Thyroid gland (tissue), 4 donors: Measurements from ENCODE around the gene RPL13A. TPM values are rescaled to one million over a fixed set of nuclear protein-coding genes. Genes with fewer than 3 reads are reported as not detected.
"Not testable (repeated sequence)": the region's sequence is repeated elsewhere in the genome, so short reads cannot be mapped to it uniquely, and the experiment has no call there.

ENCODE experiments used
- DNase-seq, 2 donors: peaks; one replicate each; pipeline ENCODE4 v3.0.0-alpha.2; 2019
- H3K27ac ChIP-seq, 3 donors: fragments of 200-600 bp; sonication (generic); 1 replicate in 2 of 3; 2 replicates in 1 of 3; pipeline ENCODE4 v1.5.1; 2016 to 2019; ENCODE audit warnings: mild to moderate bottlenecking in 1 of 3, moderate library complexity in 1 of 3
- H3K27me3 ChIP-seq: fragments of 200-600 bp; sonication (generic); one replicate; pipeline ENCODE4 v1.5.1; 2019
- H3K36me3 ChIP-seq, 2 donors: fragments of 200-600 bp; sonication (generic); one replicate each; pipeline ENCODE4 v1.5.1; 2016 to 2019
- H3K4me1 ChIP-seq, 2 donors: fragments of 200-600 bp; sonication (generic); one replicate each; pipeline ENCODE4 v1.5.1; 2017 to 2019
- H3K4me3 ChIP-seq, 3 donors: fragments of 200-600 bp; sonication (generic); replicated peaks in 1 of 3; 1 replicate in 2 of 3; 2 replicates in 1 of 3; pipeline ENCODE4 v1.5.1; 2016; ENCODE audit warnings: mild to moderate bottlenecking in 1 of 3
- H3K9me3 ChIP-seq: fragments of 200-600 bp; sonication (generic); one replicate; pipeline ENCODE4 v1.5.1; 2017
- CTCF ChIP-seq, 6 experiments: fragments of 200-600 bp in 3 of 6; fragments of 450-650 bp in 3 of 6; sonication (generic) in 3 of 6; IDR thresholded peaks; one replicate each; pipeline ENCODE4 v1.5.1; 2016 to 2019; ENCODE audit warnings: antibody characterized with exemption in 6 of 6, mild to moderate bottlenecking in 2 of 6, inconsistent platforms in 1 of 6, moderate library complexity in 1 of 6
- POLR2A ChIP-seq, 2 donors: fragments of 450-650 bp; IDR thresholded peaks; one replicate each; pipeline ENCODE4 v1.6.1; 2017; ENCODE audit warnings: antibody characterized with exemption in 2 of 2, mild to moderate bottlenecking in 2 of 2, moderate library complexity in 1 of 2
- WGBS, 2 donors: methylation state at CpG; one replicate each; pipeline ENCODE4 v1.1.5; 2017; 5-methylcytosine and 5-hydroxymethylcytosine counted together
- intact Hi-C: fragments of 100-400 bp; cut with DNase I; formaldehyde crosslinking; loops from one replicate; pipeline ENCODE4 v1.15.1; 2023
- total RNA-seq, 4 donors: library from RNA; depleted of rRNA; stranded (reverse); fragments of >200 nt; gene quantifications; one replicate each; pipeline ENCODE4 v1.2.3, GENCODE V29; 2016

The RPL13A gene
- total RNA-seq, 4 donors from 2014 or later = 1,542 to 2,853 (median 2,123) TPM

- peak; percentile 97 for DNase-seq
- peak; percentile 39 to 87 (median 79) for TF ChIP-seq CTCF (IDR thresholded peaks at IDR 0.05)
- no peak for TF ChIP-seq POLR2A (IDR thresholded peaks at IDR 0.05)
- Histone ChIP-seq H3K36me3 (no peaks in the 10 kb centered on the region), H3K9me3 (no peaks in the 10 kb centered on the region), H3K4me1 (peaks cover 0 to 7% of the 10 kb centered on the region in 2 donors), H3K27me3 (peaks cover 6% of the 10 kb centered on the region), H3K4me3 (peak overlapping the region; percentile 20 to 57 (median 51)), H3K27ac (peak overlapping the region in 2 of 3 donors; percentile 69 to 79)
- intact Hi-C loops = loop anchor here (2.0 kb wide), 1 partner anchor 51 kb away; no protein-coding TSS in a partner anchor
- 0 to 1% methylated on average over 41 to 46 of the region's 47 CpGs for WGBS, 2 donors
Measured at GRCh38 chr19:49443366-49444099, 43.9 kb upstream of the RPL13A start.

GRCh38 chr19:49444100-49444700 is 43.2 kb upstream of the RPL13A start:
- H3K36me3 ChIP-seq, H3K4me1 ChIP-seq, H3K27me3 ChIP-seq, H3K4me3 ChIP-seq, H3K9me3 ChIP-seq, intact Hi-C loops, H3K27ac ChIP-seq, DNase-seq: not testable (repeated sequence)
- 75 to 76% methylated on average over 5 of the region's 5 CpGs for WGBS, 2 donors

GRCh38 chr19:49445997-49446396 is 41.4 kb upstream of the RPL13A start:
- peaks cover 6% of the 10 kb centered on the region for H3K27me3 ChIP-seq
- H3K27ac ChIP-seq = no peak overlapping the region
- peaks cover 0 to 5% of the 10 kb centered on the region in 2 donors for H3K36me3 ChIP-seq
- no peak overlapping the region for H3K4me3 ChIP-seq
- no peak for DNase-seq
- TF ChIP-seq CTCF (IDR thresholded peaks at IDR 0.05) = no peak
- no peak for TF ChIP-seq POLR2A (IDR thresholded peaks at IDR 0.05)
- intact Hi-C loops = no loop called here
- peaks cover 5 to 13% of the 10 kb centered on the region in 2 donors for H3K4me1 ChIP-seq
- no peaks in the 10 kb centered on the region for H3K9me3 ChIP-seq
- 64 to 95% methylated on average over 3 of the region's 3 CpGs for WGBS, 2 donors

- Histone ChIP-seq H3K36me3 (peaks cover 0 to 5% of the 10 kb centered on the region in 2 donors), H3K27ac (no peak overlapping the region), H3K4me3 (no peak overlapping the region), H3K4me1 (peaks cover 5 to 6% of the 10 kb centered on the region in 2 donors), H3K27me3 (no peaks in the 10 kb centered on the region), H3K9me3 (no peaks in the 10 kb centered on the region)
- no peak for DNase-seq
- no peak for TF ChIP-seq CTCF (IDR thresholded peaks at IDR 0.05)
- no peak for TF ChIP-seq POLR2A (IDR thresholded peaks at IDR 0.05)
- 71 to 78% methylated on average over 25 to 26 of the region's 32 CpGs for WGBS, 2 donors
- intact Hi-C loops = no loop called here
Measured at GRCh38 chr19:49447485-49448431, 39.6 kb upstream of the RPL13A start.

GRCh38 chr19:49448432-49448786 is 39.0 kb upstream of the RPL13A start:
- WGBS, 2 donors = 92 to 95% methylated on average over 6 of the region's 6 CpGs
- TF ChIP-seq POLR2A (IDR thresholded peaks at IDR 0.05) (no peak), CTCF (IDR thresholded peaks at IDR 0.05) (no peak)
- no peaks in the 10 kb centered on the region for H3K27me3 ChIP-seq
- DNase-seq = no peak
- no peak overlapping the region for H3K4me3 ChIP-seq
- intact Hi-C loops = no loop called here
- no peak overlapping the region for H3K27ac ChIP-seq
- peaks cover 0 to 5% of the 10 kb centered on the region in 2 donors for H3K36me3 ChIP-seq
- peaks cover 5 to 6% of the 10 kb centered on the region in 2 donors for H3K4me1 ChIP-seq
- no peaks in the 10 kb centered on the region for H3K9me3 ChIP-seq
